Naive thymus-derived CD4-positive, alpha-beta T cell (primary cell): ENCODE results near the gene PHKG1. TPM values are rescaled to one million over a fixed set of nuclear protein-coding genes. Genes with fewer than 3 reads are reported as not detected.
A peak's percentile ranks its signal among the peaks of the same experiment; 100 is the strongest.
"Not testable (repeated sequence)": the region's sequence is repeated elsewhere in the genome, so short reads cannot be mapped to it uniquely, and the experiment has no call there.

ENCODE experiments used
- ATAC-seq: fragments of 150-1000 bp; cut with Tn5 transposase; 2 replicates; pipeline ENCODE4 v1.10.0; 2021; ENCODE audit warnings: mild to moderate bottlenecking, moderate library complexity
- CTCF ChIA-PET: fragments of 350-600 bp; sonication (Branson Sonifier 250); formaldehyde crosslinking; loops from one replicate; lab custom pipeline; 2021; ENCODE audit warnings: antibody characterized with exemption; lab: Charles Lee
- POLR2A ChIA-PET: fragments of 350-600 bp; sonication (Branson Sonifier 250); formaldehyde crosslinking; loops from one replicate; lab custom pipeline; 2021; ENCODE audit warnings: antibody characterized with exemption, inconsistent platforms; lab: Charles Lee
- DNase-seq, 9 donors: peaks; one replicate each; pipeline versions ENCODE4 v3.0.0 to v3.0.0-alpha.2; 2020 to 2022; ENCODE audit warnings: mixed read lengths in 1 of 9
- H3K27ac ChIP-seq: one replicate; pipeline ENCODE4 v1.7.0; 2013; ENCODE audit warnings: mild to moderate bottlenecking, low read depth, low read length, moderate library complexity
- H3K27me3 ChIP-seq, 2 donors: one replicate each; pipeline ENCODE4 v1.7.0; 2013; ENCODE audit warnings: low read length in 2 of 2, mild to moderate bottlenecking in 2 of 2, moderate library complexity in 2 of 2; ENCODE audit not compliant: control insufficient read depth in 2 of 2, insufficient read depth in 2 of 2
- H3K36me3 ChIP-seq, 3 experiments: 1 replicate in 2 of 3; 2 replicates in 1 of 3; pipeline ENCODE4 v1.7.0; 2013; ENCODE audit warnings: low read length in 3 of 3, mild to moderate bottlenecking in 3 of 3, moderate library complexity in 1 of 3; ENCODE audit not compliant: insufficient read depth in 3 of 3, control insufficient read depth in 2 of 3
- H3K4me1 ChIP-seq, 2 donors: one replicate each; pipeline ENCODE4 v1.7.0; 2013; ENCODE audit warnings: low read length in 2 of 2, mild to moderate bottlenecking in 2 of 2, moderate library complexity in 1 of 2; ENCODE audit not compliant: control insufficient read depth in 2 of 2, insufficient read depth in 2 of 2
- H3K4me3 ChIP-seq: 2 replicates; pipeline ENCODE4 v1.7.0; 2013; ENCODE audit warnings: mild to moderate bottlenecking, low read length
- H3K9me3 ChIP-seq, 3 experiments: 1 replicate in 2 of 3; 2 replicates in 1 of 3; pipeline ENCODE4 v1.7.0; 2013; ENCODE audit warnings: low read length in 3 of 3; ENCODE audit not compliant: control insufficient read depth in 2 of 3
- H3K27ac Mint-ChIP-seq, 9 donors: one replicate each; pipeline ENCODE4 v1.8.0; 2020 to 2022; ENCODE audit warnings: mixed read lengths in 9 of 9, mild to moderate bottlenecking in 8 of 9, moderate library complexity in 5 of 9, inconsistent platforms in 2 of 9
- H3K27me3 Mint-ChIP-seq, 5 donors: one replicate each; pipeline ENCODE4 v1.8.0; 2021 to 2022; ENCODE audit warnings: mixed read lengths in 5 of 5, mild to moderate bottlenecking in 1 of 5
- H3K36me3 Mint-ChIP-seq, 5 donors: one replicate each; pipeline ENCODE4 v1.8.0; 2020 to 2022; ENCODE audit warnings: mixed read lengths in 5 of 5, mild to moderate bottlenecking in 3 of 5, inconsistent platforms in 1 of 5
- H3K4me1 Mint-ChIP-seq, 7 donors: one replicate each; pipeline ENCODE4 v1.8.0; 2020 to 2022; ENCODE audit warnings: mixed read lengths in 7 of 7, mild to moderate bottlenecking in 3 of 7, inconsistent platforms in 1 of 7
- H3K4me3 Mint-ChIP-seq, 10 donors: one replicate each; pipeline ENCODE4 v1.8.0; 2020 to 2022; ENCODE audit warnings: mild to moderate bottlenecking in 10 of 10, mixed read lengths in 10 of 10, moderate library complexity in 6 of 10, inconsistent platforms in 2 of 10
- H3K9me3 Mint-ChIP-seq, 11 donors: one replicate each; pipeline ENCODE4 v1.8.0; 2020 to 2022; ENCODE audit warnings: mixed read lengths in 11 of 11, mild to moderate bottlenecking in 4 of 11, inconsistent platforms in 1 of 11, moderate library complexity in 1 of 11
- intact Hi-C, 2 donors: fragments of 100-400 bp; cut with micrococcal nuclease; formaldehyde crosslinking; loops; one replicate each; pipeline ENCODE4 v1.15.1; 2023
- polyA plus RNA-seq, 2 donors: library from polyadenylated mRNA; unstranded; fragments of 300-500 nt; fragmentation: Illumina TruSeq; gene quantifications; one replicate each; pipeline ENCODE4 v1.2.3, GENCODE V29; 2021
- total RNA-seq, 6 experiments: library from RNA in 5 of 6; stranded (reverse) in 5 of 6; gene quantifications; 1 replicate in 5 of 6; 2 replicates in 1 of 6; pipeline ENCODE4 v1.2.3 and lab custom pipeline; 2021 to 2026

Gene PHKG1
- total and polyA plus RNA-seq, 7 experiments from 2014 or later = 0.91 to 12.0 (median 4.1) TPM

GRCh38 chr7:56051053-56051338 is 41.8 kb downstream of the PHKG1 start:
- Mint-ChIP-seq H3K4me1 (peaks cover 26 to 56% (median 44%) of the 10 kb centered on the region in 7 donors), H3K36me3 (peaks cover under 1 to 6% (median 3%) of the 10 kb centered on the region in 5 donors), H3K9me3 (peaks cover 0 to 2% (median 0%) of the 10 kb centered on the region in 11 donors), H3K27me3 (no peaks in the 10 kb centered on the region), H3K4me3 (peak overlapping the region; percentile 91 to 99 (median 96)), H3K27ac (peak overlapping the region; percentile 78 to 96 (median 93))
- H3K36me3 ChIP-seq = peaks cover 7 to 28% (median 14%) of the 10 kb centered on the region in 3 experiments
- H3K27me3 ChIP-seq = no peaks in the 10 kb centered on the region
- POLR2A ChIA-PET = interaction anchor here (0.7 to 1.9 kb wide), 14 partner anchors 14 to 685 kb away, joined by 3 to 37 read pairs (median 4); partner anchors contain the start of genes CHCHD2, LANCL2 and SUMF2
- H3K4me1 ChIP-seq = peaks cover 6 to 9% of the 10 kb centered on the region in 2 donors
- no peak for DNase-seq
- H3K27ac ChIP-seq = peak overlapping the region; percentile 91
- no peaks in the 10 kb centered on the region for H3K9me3 ChIP-seq
- ATAC-seq = no peak
- CTCF ChIA-PET = interaction anchor here (0.6 to 1.0 kb wide), 2 partner anchors 21 to 47 kb away, joined by 3 read pairs; no protein-coding TSS in a partner anchor
- intact Hi-C loops = loop anchor here (1.0 to 5.0 kb wide), 11 partner anchors 13 to 1294 kb away; partner anchors contain the start of genes CHCHD2 (in 2 of the 2), MRPS17 (in 2 of the 2), SEC61G (in 2 of the 2) and SUMF2 (in 2 of the 2)
- peak overlapping the region; percentile 88 for H3K4me3 ChIP-seq

- H3K9me3 Mint-ChIP-seq, H3K4me1 ChIP-seq, H3K27me3 Mint-ChIP-seq, H3K27ac ChIP-seq, POLR2A ChIA-PET, H3K36me3 Mint-ChIP-seq, ATAC-seq, CTCF ChIA-PET, H3K9me3 ChIP-seq, H3K27me3 ChIP-seq, H3K4me3 ChIP-seq, DNase-seq, intact Hi-C loops: not testable (repeated sequence)
- H3K36me3 ChIP-seq = peaks cover 0 to 11% (median 4%) of the 10 kb centered on the region in 3 experiments
- peak overlapping the region in 1 of 10 donors; percentile 20 for H3K4me3 Mint-ChIP-seq
- H3K4me1 Mint-ChIP-seq = peaks cover 16 to 42% (median 30%) of the 10 kb centered on the region in 7 donors
- peak overlapping the region in 2 of 9 donors; percentile 53 to 65 for H3K27ac Mint-ChIP-seq
Observed at GRCh38 chr7:56048763-56049162, 44.0 kb downstream of the PHKG1 start.

GRCh38 chr7:56048245-56048644 is 44.5 kb downstream of the PHKG1 start:
- peaks cover 0 to 8% (median 4%) of the 10 kb centered on the region in 3 experiments for H3K36me3 ChIP-seq
- Mint-ChIP-seq H3K27ac (peak overlapping the region in 1 of 9 donors; percentile 53), H3K4me3 (no peak overlapping the region), H3K36me3 (peaks cover 0 to 3% (median 0%) of the 10 kb centered on the region in 5 donors), H3K9me3 (peaks cover 0 to 2% (median 0%) of the 10 kb centered on the region in 11 donors), H3K27me3 (no peaks in the 10 kb centered on the region), H3K4me1 (peaks cover 11 to 37% (median 25%) of the 10 kb centered on the region in 7 donors)
- H3K9me3 ChIP-seq = no peaks in the 10 kb centered on the region
- ChIA-PET POLR2A (no interaction called here), CTCF (no interaction called here)
- no peak overlapping the region for H3K27ac ChIP-seq
- DNase-seq (no peak), ATAC-seq (no peak)
- intact Hi-C loops = no loop called here
- peaks cover 6 to 9% of the 10 kb centered on the region in 2 donors for H3K4me1 ChIP-seq
- H3K27me3 ChIP-seq = no peaks in the 10 kb centered on the region
- no peak overlapping the region for H3K4me3 ChIP-seq

- H3K27me3 ChIP-seq, DNase-seq, H3K4me3 Mint-ChIP-seq, H3K27ac ChIP-seq, H3K9me3 ChIP-seq, H3K36me3 Mint-ChIP-seq, H3K4me3 ChIP-seq, intact Hi-C loops, H3K9me3 Mint-ChIP-seq, H3K4me1 ChIP-seq, H3K36me3 ChIP-seq, H3K27me3 Mint-ChIP-seq, ATAC-seq: not testable (repeated sequence)
- CTCF ChIA-PET = interaction anchor here (0.7 kb wide), 1 partner anchor 25 kb away, joined by 3 read pairs; no protein-coding TSS in a partner anchor
- POLR2A ChIA-PET = interaction anchor here (0.6 kb wide), 1 partner anchor 18 kb away, joined by 3 read pairs; no protein-coding TSS in a partner anchor
- Mint-ChIP-seq H3K27ac (peak overlapping the region in 1 of 9 donors; percentile 5), H3K4me1 (peaks cover 5 to 30% (median 19%) of the 10 kb centered on the region in 7 donors)
Observed at GRCh38 chr7:56047446-56048116, 45.2 kb downstream of the PHKG1 start.

- Mint-ChIP-seq H3K4me3 (no peak overlapping the region), H3K9me3 (no peaks in the 10 kb centered on the region), H3K4me1 (peaks cover 5 to 25% (median 14%) of the 10 kb centered on the region in 7 donors), H3K36me3 (no peaks in the 10 kb centered on the region), H3K27ac (peak overlapping the region in 3 of 9 donors; percentile 1 to 51 (median 16)), H3K27me3 (no peaks in the 10 kb centered on the region)
- H3K36me3 ChIP-seq = peaks cover 0 to 7% (median 0%) of the 10 kb centered on the region in 3 experiments
- POLR2A ChIA-PET = interaction anchor here (0.6 to 0.7 kb wide), 2 partner anchors 18 kb away, joined by 3 read pairs; no protein-coding TSS in a partner anchor
- H3K27me3 ChIP-seq = no peaks in the 10 kb centered on the region
- CTCF ChIA-PET = interaction anchor here (0.6 to 1.2 kb wide), 3 partner anchors 24 to 28 kb away, joined by 3 to 4 read pairs (median 4); no protein-coding TSS in a partner anchor
- H3K27ac ChIP-seq = no peak overlapping the region
- H3K4me1 ChIP-seq = peaks cover 6 to 9% of the 10 kb centered on the region in 2 donors
- no peak for DNase-seq
- ATAC-seq = no peak
- intact Hi-C loops = no loop called here
- H3K9me3 ChIP-seq = no peaks in the 10 kb centered on the region
- no peak overlapping the region for H3K4me3 ChIP-seq
Observed at GRCh38 chr7:56046721-56047445, 45.9 kb downstream of the PHKG1 start.

GRCh38 chr7:56045758-56046157 is 47.0 kb downstream of the PHKG1 start:
- H3K4me1 Mint-ChIP-seq = peaks cover 5 to 18% (median 10%) of the 10 kb centered on the region in 7 donors

More at GRCh38 chr7:56045758-56046157, 47.0 kb downstream of the PHKG1 start:
- ChIA-PET CTCF (interaction anchor here (1.2 kb wide), 1 partner anchor 29 kb away, joined by 4 read pairs; no protein-coding TSS in a partner anchor), POLR2A (interaction anchor here (0.7 kb wide), 1 partner anchor 19 kb away, joined by 3 read pairs; no protein-coding TSS in a partner anchor)
- H3K27me3 ChIP-seq, ATAC-seq, H3K9me3 Mint-ChIP-seq, H3K27me3 Mint-ChIP-seq, H3K36me3 ChIP-seq, DNase-seq, H3K4me3 ChIP-seq, intact Hi-C loops, H3K4me3 Mint-ChIP-seq, H3K27ac ChIP-seq, H3K9me3 ChIP-seq, H3K36me3 Mint-ChIP-seq, H3K4me1 ChIP-seq: not testable (repeated sequence)
- peak overlapping the region in 1 of 9 donors; percentile 16 for H3K27ac Mint-ChIP-seq
